ENCODE results near the gene CAMKMT.

Gene CAMKMT

GRCh38 chr2:44786817-44787214 lies 425.1 kb downstream of the CAMKMT start:
- H3K27ac ChIP-seq = no peak overlapping the region
- TF ChIP-seq ZFX (IDR thresholded peaks at IDR 0.05) (no peak), CTCF (conservative IDR thresholded peaks at IDR 0.05) (no peak)

- TF ChIP-seq ZFX (IDR thresholded peaks at IDR 0.05) (no peak), CTCF (conservative IDR thresholded peaks at IDR 0.05) (no peak)
Observed at GRCh38 chr2:44787663-44788062, 425.9 kb downstream of the CAMKMT start.

GRCh38 chr2:44789446-44789845 lies 427.7 kb downstream of the CAMKMT start:
- TF ChIP-seq CTCF (conservative IDR thresholded peaks at IDR 0.05) (no peak), ZFX (IDR thresholded peaks at IDR 0.05) (no peak)
- H3K27ac ChIP-seq = no peak overlapping the region

More at GRCh38 chr2:44787663-44788062, 425.9 kb downstream of the CAMKMT start:
- H3K27ac ChIP-seq = no peak overlapping the region

GRCh38 chr2:44789971-44790721 lies 428.4 kb downstream of the CAMKMT start:
- TF ChIP-seq ZFX (IDR thresholded peaks at IDR 0.05) (no peak), CTCF (conservative IDR thresholded peaks at IDR 0.05) (no peak)

GRCh38 chr2:44793322-44793870 lies 431.6 kb downstream of the CAMKMT start:
- no peak for TF ChIP-seq CTCF (conservative IDR thresholded peaks at IDR 0.05)
- TF ChIP-seq ZFX (IDR thresholded peaks at IDR 0.05) = no peak
- no peak overlapping the region for H3K27ac ChIP-seq

More at GRCh38 chr2:44789971-44790721, 428.4 kb downstream of the CAMKMT start:
- no peak overlapping the region for H3K27ac ChIP-seq

- H3K27ac ChIP-seq = no peak overlapping the region
Observed at GRCh38 chr2:44796771-44797170, 435.0 kb downstream of the CAMKMT start.

More at GRCh38 chr2:44796771-44797170, 435.0 kb downstream of the CAMKMT start:
- TF ChIP-seq CTCF (conservative IDR thresholded peaks at IDR 0.05) = no peak
- no peak for TF ChIP-seq ZFX (IDR thresholded peaks at IDR 0.05)
